Inflammatory macrophage treated with lipopolysaccharide for 1 hour (primary cell): ENCODE results near the gene MYCBP.
A peak's percentile ranks its signal among the peaks of the same experiment; 100 is the strongest.
"Not testable (repeated sequence)": the region's sequence is repeated elsewhere in the genome, so short reads cannot be mapped to it uniquely, and the experiment has no call there.

Experiments used
- DNase-seq, 2 donors: peaks; one replicate each; pipeline ENCODE4 v3.0.0-alpha.2; 2020 to 2022

Gene MYCBP

GRCh38 chr1:38865112-38865715, 7.9 kb downstream of the MYCBP start:
- DNase-seq, result no peak

GRCh38 chr1:38860454-38860795, 12.7 kb downstream of the MYCBP start:
- DNase-seq, result no peak

GRCh38 chr1:38859561-38860453, 13.3 kb downstream of the MYCBP start, which contains the start of gene RRAGC:
TSS of gene RRAGC (minus strand) at chr1:38859772. CDS start at chr1:38859646, 126 bp downstream.
- DNase-seq, result peak; percentile 97 to 98

GRCh38 chr1:38858833-38859560, 14.2 kb downstream of the MYCBP start:
- DNase-seq, result peak; percentile 67 to 83

GRCh38 chr1:38852780-38853179, 20.4 kb downstream of the MYCBP start:
- DNase-seq, result no peak

- DNase-seq, result peak; percentile 45 to 56
These were observed 25.1 kb downstream of the MYCBP start for GRCh38 chr1:38848071-38848470.

GRCh38 chr1:38846210-38846609, 26.9 kb downstream of the MYCBP start:
- no peak for DNase-seq

GRCh38 chr1:38845088-38845487, 28.1 kb downstream of the MYCBP start:
- not testable (repeated sequence) for DNase-seq

- no peak for DNase-seq
These were observed 32.9 kb downstream of the MYCBP start for GRCh38 chr1:38840281-38840680.

- DNase-seq, result no peak
These were observed 33.8 kb downstream of the MYCBP start for GRCh38 chr1:38839363-38839762.

GRCh38 chr1:38836316-38836715, 36.8 kb downstream of the MYCBP start:
- not testable (repeated sequence) for DNase-seq

- DNase-seq, result peak; percentile 59 to 91
These were observed 38.0 kb downstream of the MYCBP start for GRCh38 chr1:38834937-38835827.

GRCh38 chr1:38834221-38834782, 38.8 kb downstream of the MYCBP start:
- peak; percentile 18 to 38 for DNase-seq

GRCh38 chr1:38833146-38833545, 40.0 kb downstream of the MYCBP start:
- no peak for DNase-seq

- DNase-seq, result no peak
These were observed 40.8 kb downstream of the MYCBP start for GRCh38 chr1:38832370-38832734.

- no peak for DNase-seq
These were observed 41.3 kb downstream of the MYCBP start for GRCh38 chr1:38831731-38832369.

GRCh38 chr1:38829368-38829767, 43.8 kb downstream of the MYCBP start:
- DNase-seq, result no peak

GRCh38 chr1:38827318-38827717, 45.8 kb downstream of the MYCBP start:
- no peak for DNase-seq

- DNase-seq, result no peak
These were observed 46.3 kb downstream of the MYCBP start for GRCh38 chr1:38826886-38827285.

- no peak for DNase-seq
These were observed 46.9 kb downstream of the MYCBP start for GRCh38 chr1:38826262-38826661.

- no peak for DNase-seq
These were observed 52.3 kb downstream of the MYCBP start for GRCh38 chr1:38820860-38821259.

GRCh38 chr1:38819516-38819915, 53.6 kb downstream of the MYCBP start:
- DNase-seq, result no peak
